Type B pancreatic cell (in vitro differentiated cells): Measurements from ENCODE around the gene BGN. TPM values are rescaled to one million over a fixed set of nuclear protein-coding genes. Genes with fewer than 3 reads are reported as not detected.

ENCODE experiments used
- DNase-seq: peaks from one replicate; pipeline ENCODE4 v3.0.0; 2021; ENCODE audit warnings: mixed read lengths; ENCODE audit not compliant: unreplicated experiment; ENCODE audit errors: extremely low spot score
- H3K27ac Mint-ChIP-seq: 2 replicates; pipeline ENCODE4 v1.8.0; 2021; ENCODE audit warnings: mild to moderate bottlenecking, mixed read lengths
- H3K27me3 Mint-ChIP-seq: 2 replicates; pipeline ENCODE4 v1.8.0; 2021; ENCODE audit warnings: mixed read lengths
- H3K36me3 Mint-ChIP-seq: 2 replicates; pipeline ENCODE4 v1.8.0; 2021; ENCODE audit warnings: mixed read lengths
- H3K4me1 Mint-ChIP-seq: one replicate; pipeline ENCODE4 v1.8.0; 2021; ENCODE audit warnings: mixed read lengths; ENCODE audit not compliant: unreplicated experiment
- H3K4me3 Mint-ChIP-seq: 2 replicates; pipeline ENCODE4 v1.8.0; 2021; ENCODE audit warnings: mild to moderate bottlenecking, mixed read lengths
- H3K9me3 Mint-ChIP-seq: 2 replicates; pipeline ENCODE4 v1.8.0; 2021; ENCODE audit warnings: mixed read lengths
- CTCF ChIP-seq: fragments of 200-600 bp; sonication (generic); conservative IDR thresholded peaks from 2 replicates; pipeline ENCODE4 v1.5.0; 2021; ENCODE audit warnings: antibody characterized with exemption, mild to moderate bottlenecking
- total RNA-seq: library from RNA; stranded (reverse); gene quantifications from 2 replicates; pipeline ENCODE4 v1.2.1, GENCODE V29; 2021; ENCODE audit warnings: low replicate concordance

BGN gene
- total RNA-seq, 1 donor from 2014 or later = 29.6 TPM

DNA sequence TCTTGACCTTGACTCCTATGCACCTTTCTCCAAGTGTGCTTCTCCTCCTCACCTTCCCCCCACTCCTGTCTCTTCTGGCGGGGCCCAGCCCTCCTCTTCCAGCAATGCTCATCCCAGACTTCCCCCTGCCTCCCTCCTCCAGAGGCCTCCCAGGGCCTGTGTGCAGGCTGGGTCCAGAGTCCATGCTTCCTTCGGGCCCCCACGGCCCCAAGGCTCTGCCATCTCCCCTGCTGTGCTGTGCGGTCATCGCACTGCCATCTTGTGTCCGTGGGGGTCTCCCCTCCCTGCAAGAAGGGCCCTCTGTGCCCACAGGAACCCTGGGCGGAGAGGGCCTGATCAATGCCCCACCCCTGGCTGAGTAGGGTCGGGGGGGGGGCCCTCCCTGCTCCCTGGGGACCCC lies 49.9 kb downstream of the BGN start:
- no peaks in the 10 kb centered on the region for H3K36me3 Mint-ChIP-seq
- H3K27ac Mint-ChIP-seq = no peak overlapping the region
- no peaks in the 10 kb centered on the region for H3K4me1 Mint-ChIP-seq
- H3K27me3 Mint-ChIP-seq = no peaks in the 10 kb centered on the region
- DNase-seq = no peak
- no peaks in the 10 kb centered on the region for H3K9me3 Mint-ChIP-seq
- TF ChIP-seq CTCF = no peak
- no peak overlapping the region for H3K4me3 Mint-ChIP-seq

DNA sequence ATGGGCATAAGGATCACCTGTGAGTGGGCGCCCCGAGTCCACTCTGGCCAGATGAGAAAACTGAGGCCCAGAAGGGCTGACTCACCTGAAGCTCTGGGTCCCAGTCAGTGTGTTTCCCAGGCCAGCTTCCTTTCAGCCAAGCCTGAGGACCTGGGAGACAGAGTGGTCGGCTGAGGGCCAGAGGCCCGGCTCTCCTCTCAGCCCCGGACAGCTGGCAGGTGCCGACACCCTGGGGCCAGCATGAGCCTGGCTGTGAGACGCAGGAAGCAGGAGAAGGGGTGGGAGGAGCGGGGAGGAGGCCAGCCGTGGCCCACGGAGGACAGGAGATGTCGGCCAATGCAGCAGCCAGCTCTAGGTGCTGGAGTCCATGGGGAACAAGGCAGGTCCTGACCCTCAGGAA lies 51.6 kb downstream of the BGN start:
- H3K4me1 Mint-ChIP-seq = no peaks in the 10 kb centered on the region
- no peaks in the 10 kb centered on the region for H3K9me3 Mint-ChIP-seq
- H3K27ac Mint-ChIP-seq = no peak overlapping the region
- no peaks in the 10 kb centered on the region for H3K27me3 Mint-ChIP-seq
- DNase-seq = no peak
- H3K36me3 Mint-ChIP-seq = no peaks in the 10 kb centered on the region
- no peak overlapping the region for H3K4me3 Mint-ChIP-seq
- no peak for TF ChIP-seq CTCF

DNA sequence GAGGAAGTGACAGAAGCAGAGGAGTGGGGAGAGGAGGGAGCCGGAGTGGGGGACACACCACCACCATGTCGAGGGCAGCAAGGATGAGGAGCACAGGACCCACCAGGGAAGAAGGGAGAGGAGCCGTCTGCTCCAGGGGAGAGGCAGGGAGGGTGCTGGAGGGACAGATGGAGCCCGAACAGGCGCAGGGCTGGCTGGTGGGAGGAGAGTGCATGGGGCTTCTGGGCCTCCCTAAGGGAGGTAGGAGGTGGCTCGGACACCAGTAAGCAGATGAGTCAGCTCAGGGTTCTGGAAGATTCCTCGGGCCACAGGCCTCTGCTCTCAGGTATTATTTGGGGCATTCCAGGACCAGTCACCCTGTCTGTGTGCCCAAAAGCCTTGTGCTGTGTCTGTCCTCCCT lies 52.4 kb downstream of the BGN start:
- H3K4me1 Mint-ChIP-seq = no peaks in the 10 kb centered on the region
- DNase-seq = no peak

GRCh38 chrX:153549231-153549630 lies 54.5 kb downstream of the BGN start:
- TF ChIP-seq CTCF = no peak
- Mint-ChIP-seq H3K36me3 (no peaks in the 10 kb centered on the region), H3K4me3 (no peak overlapping the region), H3K9me3 (no peaks in the 10 kb centered on the region), H3K4me1 (no peaks in the 10 kb centered on the region), H3K27ac (no peak overlapping the region), H3K27me3 (no peaks in the 10 kb centered on the region)
- no peak for DNase-seq

More for the DNA sequence above, 52.4 kb downstream of the BGN start:
- no peaks in the 10 kb centered on the region for H3K9me3 Mint-ChIP-seq
- H3K27ac Mint-ChIP-seq = no peak overlapping the region
- no peak overlapping the region for H3K4me3 Mint-ChIP-seq
- H3K27me3 Mint-ChIP-seq = no peaks in the 10 kb centered on the region
- no peaks in the 10 kb centered on the region for H3K36me3 Mint-ChIP-seq
- no peak for TF ChIP-seq CTCF

- Mint-ChIP-seq H3K4me3 (no peak overlapping the region), H3K36me3 (no peaks in the 10 kb centered on the region), H3K27me3 (no peaks in the 10 kb centered on the region), H3K27ac (no peak overlapping the region), H3K4me1 (no peaks in the 10 kb centered on the region), H3K9me3 (no peaks in the 10 kb centered on the region)
- no peak for TF ChIP-seq CTCF
- DNase-seq = no peak
Observed at GRCh38 chrX:153549807-153550206, 55.0 kb downstream of the BGN start.

- Mint-ChIP-seq H3K27me3 (no peaks in the 10 kb centered on the region), H3K27ac (no peak overlapping the region), H3K9me3 (no peaks in the 10 kb centered on the region), H3K36me3 (no peaks in the 10 kb centered on the region), H3K4me3 (no peak overlapping the region), H3K4me1 (no peaks in the 10 kb centered on the region)
- no peak for DNase-seq
- no peak for TF ChIP-seq CTCF
Observed at GRCh38 chrX:153551135-153551534, 56.4 kb downstream of the BGN start.
